ENCODE measurements around the gene APBA2. TPM values are rescaled to one million over a fixed set of nuclear protein-coding genes. Genes with fewer than 3 reads are reported as not detected.
A peak's percentile ranks its signal among the peaks of the same experiment; 100 is the strongest.

Gene APBA2
- total RNA-seq, 2 experiments from 2014 or later = 30.8 to 32.0 TPM

- POLR2A ChIA-PET = no interaction called here
- Mint-ChIP-seq H3K9me3 (no peaks in the 10 kb centered on the region), H3K27ac (no peak overlapping the region), H3K36me3 (ENCODE audit: low read depth) (no peaks in the 10 kb centered on the region), H3K27me3 (peaks cover 4% of the 10 kb centered on the region), H3K4me3 (no peak overlapping the region), H3K4me1 (ENCODE audit: low read depth) (peaks cover 3% of the 10 kb centered on the region)
- no peak for ATAC-seq
- CTCF ChIA-PET = interaction anchor here (1.3 to 2.7 kb wide), 3 partner anchors 10 to 28 kb away, joined by 3 to 10 read pairs (median 7); no protein-coding TSS in a partner anchor
- no peak for DNase-seq
- intact Hi-C loops (cut with micrococcal nuclease) = no loop called here
- no peak for TF ChIP-seq CTCF (IDR thresholded peaks at IDR 0.05)
Observed at GRCh38 chr15:29129926-29130325, 244.2 kb downstream of the APBA2 start.

- CTCF ChIA-PET = interaction anchor here (1.0 to 2.7 kb wide), 3 partner anchors 9 to 28 kb away, joined by 3 to 10 read pairs (median 7); no protein-coding TSS in a partner anchor
- H3K4me1 Mint-ChIP-seq (ENCODE audit: low read depth) = peaks cover 3% of the 10 kb centered on the region
- H3K27ac Mint-ChIP-seq = no peak overlapping the region
Observed at GRCh38 chr15:29130476-29130875, 244.7 kb downstream of the APBA2 start.

GRCh38 chr15:29130951-29131839 lies 245.4 kb downstream of the APBA2 start:
- ChIA-PET POLR2A (no interaction called here), CTCF (interaction anchor here (1.0 to 2.7 kb wide), 2 partner anchors 9 to 29 kb away, joined by 3 to 10 read pairs; no protein-coding TSS in a partner anchor)
- no peak for DNase-seq

More at GRCh38 chr15:29130476-29130875, 244.7 kb downstream of the APBA2 start:
- ATAC-seq (no peak), DNase-seq (no peak)
- peaks cover 4% of the 10 kb centered on the region for H3K27me3 Mint-ChIP-seq
- POLR2A ChIA-PET = no interaction called here
- H3K36me3 Mint-ChIP-seq (ENCODE audit: low read depth) = no peaks in the 10 kb centered on the region
- H3K9me3 Mint-ChIP-seq = no peaks in the 10 kb centered on the region
- intact Hi-C loops (cut with micrococcal nuclease) = no loop called here
- no peak for TF ChIP-seq CTCF (IDR thresholded peaks at IDR 0.05)
- H3K4me3 Mint-ChIP-seq = no peak overlapping the region

GRCh38 chr15:29131840-29132420 lies 246.2 kb downstream of the APBA2 start:
- TF ChIP-seq CTCF (IDR thresholded peaks at IDR 0.05) = no peak
- Mint-ChIP-seq H3K4me3 (no peak overlapping the region), H3K27me3 (peaks cover 6% of the 10 kb centered on the region), H3K27ac (no peak overlapping the region), H3K4me1 (ENCODE audit: low read depth) (peaks cover 3% of the 10 kb centered on the region), H3K36me3 (ENCODE audit: low read depth) (no peaks in the 10 kb centered on the region), H3K9me3 (no peaks in the 10 kb centered on the region)
- ChIA-PET POLR2A (no interaction called here), CTCF (no interaction called here)
- ATAC-seq (peak; percentile 73), DNase-seq (peak; percentile 24)
- intact Hi-C loops (cut with micrococcal nuclease) = no loop called here

More at GRCh38 chr15:29130951-29131839, 245.4 kb downstream of the APBA2 start:
- no peak overlapping the region for H3K27ac Mint-ChIP-seq
- intact Hi-C loops (cut with micrococcal nuclease) = no loop called here
- ATAC-seq = no peak
- H3K4me1 Mint-ChIP-seq (ENCODE audit: low read depth) = peaks cover 3% of the 10 kb centered on the region
- H3K27me3 Mint-ChIP-seq = peaks cover 4% of the 10 kb centered on the region
- no peak for TF ChIP-seq CTCF (IDR thresholded peaks at IDR 0.05)
- H3K9me3 Mint-ChIP-seq = no peaks in the 10 kb centered on the region
- H3K36me3 Mint-ChIP-seq (ENCODE audit: low read depth) = no peaks in the 10 kb centered on the region
- no peak overlapping the region for H3K4me3 Mint-ChIP-seq

GRCh38 chr15:29132735-29133181 lies 247.0 kb downstream of the APBA2 start:
- CTCF ChIA-PET = no interaction called here
- TF ChIP-seq CTCF (IDR thresholded peaks at IDR 0.05) = no peak
- Mint-ChIP-seq H3K4me1 (ENCODE audit: low read depth) (peaks cover 3% of the 10 kb centered on the region), H3K27ac (no peak overlapping the region), H3K9me3 (no peaks in the 10 kb centered on the region), H3K27me3 (peaks cover 6% of the 10 kb centered on the region), H3K4me3 (no peak overlapping the region), H3K36me3 (ENCODE audit: low read depth) (no peaks in the 10 kb centered on the region)
- intact Hi-C loops (cut with micrococcal nuclease) = no loop called here
- ATAC-seq (no peak), DNase-seq (no peak)
- POLR2A ChIA-PET = no interaction called here
